Astrocyte of the hippocampus (primary cell): ENCODE data around the gene SPSB1.

Source experiments
- DNase-seq: peaks from one replicate; pipeline ENCODE4 v3.0.0; 2011; ENCODE audit warnings: low read depth, low spot score

The SPSB1 gene

GRCh38 chr1:9260059-9260766 lies 32.5 kb upstream of the SPSB1 start:
- no peak for DNase-seq

DNA sequence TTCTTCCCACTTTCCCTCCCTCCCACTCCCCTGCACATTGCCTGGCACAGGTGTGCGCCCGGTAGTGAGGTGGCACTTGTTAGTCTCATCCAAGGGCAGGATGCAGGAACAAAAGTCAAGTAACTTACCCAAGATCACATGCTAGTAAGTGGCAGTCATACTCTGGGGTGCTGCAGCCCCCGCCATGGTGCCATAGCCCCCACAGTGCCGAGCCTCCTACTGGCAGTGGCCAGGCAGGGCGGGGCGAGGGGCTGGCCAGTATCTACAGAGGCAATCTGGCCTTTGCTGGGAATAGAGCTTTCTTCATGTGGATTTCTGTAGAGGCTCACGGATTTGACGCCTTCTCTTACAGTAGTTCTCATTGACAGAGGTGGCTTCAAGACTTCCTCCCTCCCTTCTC lies 31.2 kb upstream of the SPSB1 start:
- DNase-seq = no peak

DNA sequence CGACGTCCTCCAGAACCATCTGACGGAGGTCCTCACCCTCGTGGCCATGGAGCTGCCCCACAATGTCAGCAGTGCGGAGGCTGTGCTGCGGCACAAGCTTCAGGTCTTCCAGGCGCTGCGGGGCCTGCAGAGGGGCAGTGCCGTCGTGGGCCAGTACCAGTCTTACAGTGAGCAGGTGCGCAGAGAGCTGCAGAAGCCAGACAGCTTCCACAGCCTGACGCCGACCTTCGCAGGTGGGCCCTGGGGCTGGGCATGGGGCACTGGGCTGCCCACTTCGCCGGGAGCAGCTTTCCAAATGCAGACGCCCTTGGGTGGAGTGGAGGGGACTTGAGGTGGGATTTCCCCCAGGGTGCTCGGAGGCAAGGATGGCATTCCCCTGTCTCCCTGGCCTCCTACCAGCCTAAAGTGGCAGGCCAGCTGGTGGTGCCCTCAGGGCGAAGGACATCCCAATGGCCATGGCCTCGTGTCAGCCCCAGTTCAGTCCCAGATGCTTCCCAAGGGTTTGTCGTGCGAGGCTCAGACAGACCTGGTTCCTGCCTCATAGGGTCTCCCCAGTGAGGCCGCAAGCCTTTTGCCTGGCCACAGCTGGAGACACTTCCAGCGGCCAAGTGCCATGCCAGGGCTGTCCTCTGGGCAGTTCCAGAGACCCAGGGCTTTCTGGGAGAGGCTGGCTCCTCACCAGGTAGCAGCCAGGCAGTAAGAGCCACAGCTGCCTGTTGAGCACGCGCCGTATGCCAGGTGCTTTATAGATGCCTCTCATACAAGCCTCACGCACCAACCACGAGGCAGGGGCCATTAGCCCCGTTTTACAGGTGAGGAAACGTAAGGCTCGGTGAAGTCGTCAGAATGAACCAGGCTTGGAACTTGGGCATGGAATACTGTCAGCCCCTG lies 30.4 kb upstream of the SPSB1 start:
- DNase-seq = no peak

DNA sequence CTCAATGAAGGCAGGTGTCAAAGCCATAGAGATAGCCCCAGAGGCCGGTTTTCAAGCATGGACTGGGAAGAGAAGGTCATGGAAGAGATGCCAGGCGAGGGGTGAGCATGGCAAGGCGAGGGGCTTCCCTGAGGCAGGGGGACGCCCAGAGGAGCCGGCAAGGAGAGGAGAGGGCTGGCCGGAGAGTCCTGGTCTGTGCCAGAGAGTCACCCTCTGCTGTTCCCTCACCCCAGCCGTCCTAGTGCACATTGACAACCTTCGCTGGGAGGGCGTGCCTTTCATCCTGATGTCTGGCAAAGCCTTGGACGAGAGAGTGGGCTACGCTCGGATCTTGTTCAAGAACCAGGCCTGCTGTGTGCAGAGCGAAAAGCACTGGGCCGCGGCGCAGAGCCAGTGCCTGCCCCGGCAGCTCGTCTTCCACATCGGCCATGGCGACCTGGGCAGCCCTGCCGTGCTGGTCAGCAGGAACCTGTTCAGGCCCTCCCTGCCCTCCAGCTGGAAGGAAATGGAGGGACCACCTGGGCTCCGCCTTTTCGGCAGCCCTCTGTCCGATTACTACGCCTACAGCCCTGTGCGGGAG lies 29.3 kb upstream of the SPSB1 start:
- DNase-seq = no peak

DNA sequence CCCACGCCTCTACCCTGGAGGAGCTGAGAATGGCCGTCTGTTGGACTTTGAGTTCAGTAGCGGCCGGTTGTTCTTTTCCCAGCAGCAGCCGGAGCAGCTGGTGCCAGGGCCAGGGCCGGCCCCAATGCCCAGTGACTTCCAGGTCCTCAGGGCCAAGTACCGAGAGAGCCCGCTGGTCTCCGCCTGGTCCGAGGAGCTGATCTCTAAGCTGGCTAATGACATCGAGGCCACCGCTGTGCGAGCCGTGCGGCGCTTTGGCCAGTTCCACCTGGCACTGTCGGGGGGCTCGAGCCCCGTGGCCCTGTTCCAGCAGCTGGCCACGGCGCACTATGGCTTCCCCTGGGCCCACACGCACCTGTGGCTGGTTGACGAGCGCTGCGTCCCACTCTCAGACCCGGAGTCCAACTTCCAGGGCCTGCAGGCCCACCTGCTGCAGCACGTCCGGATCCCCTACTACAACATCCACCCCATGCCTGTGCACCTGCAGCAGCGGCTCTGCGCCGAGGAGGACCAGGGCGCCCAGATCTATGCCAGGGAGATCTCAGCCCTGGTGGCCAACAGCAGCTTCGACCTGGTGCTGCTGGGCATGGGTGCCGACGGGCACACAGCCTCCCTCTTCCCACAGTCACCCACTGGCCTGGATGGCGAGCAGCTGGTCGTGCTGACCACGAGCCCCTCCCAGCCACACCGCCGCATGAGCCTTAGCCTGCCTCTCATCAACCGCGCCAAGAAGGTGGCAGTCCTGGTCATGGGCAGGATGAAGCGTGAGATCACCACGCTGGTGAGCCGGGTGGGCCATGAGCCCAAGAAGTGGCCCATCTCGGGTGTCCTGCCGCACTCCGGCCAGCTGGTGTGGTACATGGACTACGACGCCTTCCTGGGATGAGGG lies 28.5 kb upstream of the SPSB1 start:
- DNase-seq = no peak

- DNase-seq = no peak
Observed at GRCh38 chr1:9265037-9265436, 27.7 kb upstream of the SPSB1 start.

GRCh38 chr1:9265968-9266367 lies 26.7 kb upstream of the SPSB1 start:
- no peak for DNase-seq

GRCh38 chr1:9267352-9267686 lies 25.4 kb upstream of the SPSB1 start:
- no peak for DNase-seq

GRCh38 chr1:9267827-9268581 lies 24.7 kb upstream of the SPSB1 start:
- DNase-seq = no peak

DNA sequence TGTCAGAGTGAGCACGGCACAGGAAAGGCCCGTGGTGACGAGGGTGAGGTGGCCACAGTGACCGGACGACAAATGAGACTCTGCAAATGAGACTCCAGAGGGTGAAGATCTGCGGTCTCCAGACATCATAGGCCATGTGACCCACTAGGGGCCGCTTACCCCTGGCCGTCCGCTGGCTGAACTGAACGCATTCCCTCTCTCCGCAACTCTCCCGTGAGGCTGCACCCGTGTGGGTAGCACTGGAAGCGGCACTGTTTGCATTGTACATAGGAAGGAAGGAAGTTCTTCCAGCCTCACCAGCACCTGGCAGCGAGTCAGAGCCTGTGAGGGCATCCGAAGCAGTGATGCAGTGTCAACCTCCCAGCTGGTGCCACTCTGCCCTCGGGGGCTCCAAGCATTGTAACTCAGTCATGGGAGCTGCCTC lies 23.6 kb upstream of the SPSB1 start:
- no peak for DNase-seq

GRCh38 chr1:9269721-9270120 lies 23.0 kb upstream of the SPSB1 start:
- DNase-seq = no peak

GRCh38 chr1:9270290-9270883 lies 22.3 kb upstream of the SPSB1 start:
- DNase-seq = no peak

DNA sequence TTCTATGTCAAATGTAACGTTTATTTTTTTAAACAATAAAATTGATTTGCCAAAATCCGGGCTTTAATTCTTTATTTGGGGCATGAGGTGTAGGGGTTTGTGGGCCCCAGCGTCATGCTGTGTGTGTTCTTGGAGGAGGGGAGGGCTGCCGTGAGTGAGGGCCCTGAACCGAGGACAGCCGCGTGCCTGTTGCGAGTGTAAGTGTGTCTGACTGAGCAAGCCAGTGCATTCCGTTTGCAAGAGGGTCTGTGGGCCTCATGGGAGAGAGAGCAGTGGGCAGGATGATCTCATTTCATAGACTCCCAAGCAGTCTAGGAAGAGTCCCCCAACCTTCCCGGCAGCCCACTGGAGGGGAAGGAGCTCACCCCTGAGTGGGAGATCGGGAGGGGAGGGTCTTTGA lies 21.4 kb upstream of the SPSB1 start:
- DNase-seq = no peak

DNA sequence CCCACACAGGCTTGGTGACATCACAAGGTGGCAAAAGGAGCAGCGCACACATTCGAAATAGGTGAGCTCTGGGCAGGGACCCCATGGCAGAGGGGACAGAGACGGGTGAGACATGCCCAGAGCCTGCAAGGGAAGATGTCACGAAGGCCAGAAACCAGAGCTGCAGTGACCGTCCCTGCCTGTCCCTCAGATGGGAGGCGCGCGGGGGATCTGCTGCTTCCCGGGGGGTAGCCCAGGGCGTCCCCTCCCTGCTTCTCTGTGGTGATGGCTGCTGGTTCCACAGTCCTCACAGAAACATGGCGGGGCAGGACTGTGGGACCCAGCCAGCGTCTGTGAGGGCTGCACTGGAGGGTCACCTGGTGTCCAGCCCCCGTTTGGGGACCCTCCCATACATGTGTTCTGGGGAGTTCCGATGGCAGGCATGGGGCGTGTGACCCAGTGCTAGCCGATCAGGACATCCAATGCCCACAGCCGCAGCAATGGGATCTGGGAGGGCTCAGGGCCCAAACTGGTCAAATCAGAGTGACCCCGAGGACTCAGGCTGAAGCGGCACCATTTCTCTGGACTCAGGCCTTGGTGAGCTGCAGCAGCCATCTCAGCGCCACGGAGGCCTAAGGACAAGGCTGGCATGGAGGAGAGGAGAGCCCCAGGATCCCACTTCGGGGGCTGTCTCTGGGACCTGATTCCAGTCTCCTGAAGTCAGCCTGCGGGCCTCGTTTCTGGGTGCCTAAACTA lies 20.7 kb upstream of the SPSB1 start:
- DNase-seq = no peak

DNA sequence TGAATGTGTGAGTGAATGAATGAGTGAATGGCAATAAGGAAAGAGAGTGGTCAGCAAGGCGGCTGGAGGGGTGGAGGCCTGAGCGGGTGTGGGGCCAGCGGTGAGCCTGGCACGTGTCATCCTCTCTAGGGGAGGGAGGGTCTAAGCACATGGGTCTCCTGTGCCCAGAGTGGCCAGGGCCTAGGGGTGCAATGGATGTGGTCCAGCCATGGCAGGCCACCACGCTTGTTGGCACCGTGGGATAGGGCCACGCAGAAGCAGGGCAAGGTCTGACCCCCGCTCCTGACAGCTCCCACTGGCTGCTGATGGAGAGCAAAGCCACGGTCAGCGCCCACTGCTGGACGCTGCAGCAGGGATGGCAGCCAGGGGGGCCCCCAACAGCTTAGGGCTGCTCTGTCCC lies 19.5 kb upstream of the SPSB1 start:
- no peak for DNase-seq

GRCh38 chr1:9275161-9275560 lies 17.5 kb upstream of the SPSB1 start:
- DNase-seq = no peak

- DNase-seq = peak; percentile 87
Observed at GRCh38 chr1:9275567-9276034, 17.1 kb upstream of the SPSB1 start.

GRCh38 chr1:9278116-9278515 lies 14.6 kb upstream of the SPSB1 start:
- DNase-seq = no peak

- no peak for DNase-seq
Observed at GRCh38 chr1:9278585-9279153, 14.0 kb upstream of the SPSB1 start.
